Spleen (tissue), 11 donors: Measurements from ENCODE around the gene OSGEPL1. TPM values are rescaled to one million over a fixed set of nuclear protein-coding genes. Genes with fewer than 3 reads are reported as not detected.

Experiments
- DNase-seq: peaks from one replicate; pipeline ENCODE4 v3.0.0-alpha.2; 2020
- H3K27ac ChIP-seq, 8 donors: fragments of 200-600 bp; sonication (generic) in 7 of 8; 1 replicate in 4 of 8; 2 replicates in 4 of 8; pipeline versions ENCODE4 v1.5.0 to v1.8.0; 2016 to 2021; ENCODE audit warnings: inconsistent platforms in 4 of 8, mild to moderate bottlenecking in 4 of 8, moderate library complexity in 1 of 8
- H3K27me3 ChIP-seq, 7 donors: fragments of 200-600 bp; sonication (generic) in 6 of 7; replicated peaks in 1 of 7; 1 replicate in 4 of 7; 2 replicates in 3 of 7; pipeline versions ENCODE4 v1.5.0 to v1.8.0; 2016 to 2021; ENCODE audit warnings: inconsistent platforms in 3 of 7, mild to moderate bottlenecking in 1 of 7
- H3K36me3 ChIP-seq, 6 donors: fragments of 200-600 bp; sonication (generic) in 5 of 6; 1 replicate in 4 of 6; 2 replicates in 2 of 6; pipeline versions ENCODE4 v1.5.0 to v1.8.0; 2016 to 2021; ENCODE audit warnings: inconsistent platforms in 2 of 6
- H3K4me1 ChIP-seq, 6 donors: fragments of 200-600 bp; sonication (generic) in 5 of 6; 1 replicate in 3 of 6; 2 replicates in 3 of 6; pipeline versions ENCODE4 v1.5.0 to v1.8.0; 2016 to 2021; ENCODE audit warnings: inconsistent platforms in 3 of 6
- H3K4me3 ChIP-seq, 8 donors: fragments of 200-600 bp; sonication (generic) in 7 of 8; 1 replicate in 4 of 8; 2 replicates in 4 of 8; pipeline versions ENCODE4 v1.5.0 to v1.8.0; 2016 to 2021; ENCODE audit warnings: inconsistent platforms in 4 of 8, mild to moderate bottlenecking in 4 of 8, moderate library complexity in 2 of 8
- H3K9me3 ChIP-seq, 8 donors: fragments of 200-600 bp; sonication (generic) in 7 of 8; 1 replicate in 4 of 8; 2 replicates in 4 of 8; pipeline versions ENCODE4 v1.5.0 to v1.8.0; 2016 to 2021; ENCODE audit warnings: inconsistent platforms in 4 of 8
- POLR2A ChIP-seq, 3 donors: fragments of 450-650 bp; IDR thresholded peaks; one replicate each; pipeline ENCODE4 v1.5.1; 2017; ENCODE audit warnings: antibody characterized with exemption in 3 of 3, mild to moderate bottlenecking in 1 of 3
- POLR2AphosphoS5 ChIP-seq, 3 donors: sonication (generic); formaldehyde crosslinking; IDR thresholded peaks; one replicate each; pipeline ENCODE4 v1.5.1; 2017; ENCODE audit warnings: antibody characterized with exemption in 3 of 3
- WGBS, 5 donors: extraction: QIAGEN DNeasy Blood & Tissue Kit in 3 of 5; methylation state at CpG; one replicate each; pipeline versions ENCODE4 v1.1.5 to v1.1.7; 2013 to 2018; 5-methylcytosine and 5-hydroxymethylcytosine counted together
- intact Hi-C: fragments of 100-400 bp; cut with DNase I; formaldehyde crosslinking; loops from one replicate; pipeline ENCODE4 v1.15.0; 2023; ENCODE audit warnings: low total_unique reads
- polyA plus RNA-seq, 3 donors: library from polyadenylated mRNA; stranded (reverse); fragments of 200-250 nt; gene quantifications; one replicate each; pipeline ENCODE4 v1.2.1, GENCODE V29; 2013
- total RNA-seq, 7 donors: library from RNA; depleted of rRNA in 3 of 7; stranded (reverse); fragments of >200 nt in 3 of 7; fragmentation: NEBNext Ultra II Directional in 4 of 7; extraction: Animal tissue kit (Norgen Biotek cat#: 25700) in 4 of 7; gene quantifications; one replicate each; pipeline versions ENCODE4 v1.1.0 to v1.2.1, GENCODE V29; 2016 to 2021
- TF ChIP-seq, protein P1 (sequence below), 11 experiments: fragments of 200-600 bp in 7 of 11; fragments of 450-650 bp in 4 of 11; sonication (generic) in 4 of 11; IDR thresholded peaks in 8 of 11; conservative IDR thresholded peaks in 3 of 11; 1 replicate in 7 of 11; 2 replicates in 4 of 11; pipeline versions ENCODE4 v1.4.0 to v1.8.0; 2016 to 2021; ENCODE audit warnings: antibody characterized with exemption in 11 of 11, inconsistent platforms in 4 of 11, mild to moderate bottlenecking in 1 of 11
- donor health status: healthy with polysubstance abuse.
- donor health status: DM: no; HTN: no; CAD: no; lungs with moderate emphysema.
- donor health status: DM: no; HTN: no; CAD: no.
- donor health status: Bipolar disorder and iron deficiency.
- donor health status: healthy.
- donor health status: DM: no; HTN: no; CAD: no.
- donor health status: DM: yes; HTN: yes; CAD: no.

OSGEPL1 gene
- total and polyA plus RNA-seq, 10 donors = 6.2 to 13.9 (median 7.9) TPM

DNA sequence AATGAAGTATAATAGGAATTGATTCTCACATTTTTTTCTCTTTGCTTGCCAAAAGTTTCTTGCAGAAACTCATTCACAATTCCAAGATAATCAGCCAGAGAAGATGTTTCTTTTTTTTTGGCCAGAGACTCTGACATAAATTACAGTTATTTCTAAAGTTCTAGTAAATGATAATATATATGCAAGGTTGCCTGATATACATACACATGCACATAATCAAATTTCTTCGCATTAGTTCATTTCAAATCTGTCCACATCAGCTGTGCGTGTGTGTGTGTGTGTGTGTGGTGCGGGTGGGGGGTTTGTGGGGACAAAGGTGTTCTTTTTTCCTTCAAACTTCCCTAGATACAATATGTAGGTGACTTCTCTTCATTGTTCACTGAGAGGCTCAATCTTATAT is 33.2 kb downstream of the OSGEPL1 start:
- no peak for TF ChIP-seq POLR2A (IDR thresholded peaks at IDR 0.05)
- TF ChIP-seq, protein P1, sequence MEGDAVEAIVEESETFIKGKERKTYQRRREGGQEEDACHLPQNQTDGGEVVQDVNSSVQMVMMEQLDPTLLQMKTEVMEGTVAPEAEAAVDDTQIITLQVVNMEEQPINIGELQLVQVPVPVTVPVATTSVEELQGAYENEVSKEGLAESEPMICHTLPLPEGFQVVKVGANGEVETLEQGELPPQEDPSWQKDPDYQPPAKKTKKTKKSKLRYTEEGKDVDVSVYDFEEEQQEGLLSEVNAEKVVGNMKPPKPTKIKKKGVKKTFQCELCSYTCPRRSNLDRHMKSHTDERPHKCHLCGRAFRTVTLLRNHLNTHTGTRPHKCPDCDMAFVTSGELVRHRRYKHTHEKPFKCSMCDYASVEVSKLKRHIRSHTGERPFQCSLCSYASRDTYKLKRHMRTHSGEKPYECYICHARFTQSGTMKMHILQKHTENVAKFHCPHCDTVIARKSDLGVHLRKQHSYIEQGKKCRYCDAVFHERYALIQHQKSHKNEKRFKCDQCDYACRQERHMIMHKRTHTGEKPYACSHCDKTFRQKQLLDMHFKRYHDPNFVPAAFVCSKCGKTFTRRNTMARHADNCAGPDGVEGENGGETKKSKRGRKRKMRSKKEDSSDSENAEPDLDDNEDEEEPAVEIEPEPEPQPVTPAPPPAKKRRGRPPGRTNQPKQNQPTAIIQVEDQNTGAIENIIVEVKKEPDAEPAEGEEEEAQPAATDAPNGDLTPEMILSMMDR (IDR thresholded peaks at IDR 0.05 in 8 of 11, conservative IDR thresholded peaks at IDR 0.05 in 3 of 11) = no peak
- TF ChIP-seq POLR2AphosphoS5 (IDR thresholded peaks at IDR 0.05) = no peak
- no peak overlapping the region for H3K4me3 ChIP-seq
- 52 to 87% (median 71%) methylated on average over 3 of the region's 3 CpGs for WGBS, 5 donors
- H3K36me3 ChIP-seq = peaks cover 0 to 14% (median 0%) of the 10 kb centered on the region in 6 donors
- no peak overlapping the region for H3K27ac ChIP-seq
- no peaks in the 10 kb centered on the region for H3K9me3 ChIP-seq
- no peak for DNase-seq
- H3K27me3 ChIP-seq = no peaks in the 10 kb centered on the region
- intact Hi-C loops = no loop called here
- H3K4me1 ChIP-seq = no peaks in the 10 kb centered on the region

DNA sequence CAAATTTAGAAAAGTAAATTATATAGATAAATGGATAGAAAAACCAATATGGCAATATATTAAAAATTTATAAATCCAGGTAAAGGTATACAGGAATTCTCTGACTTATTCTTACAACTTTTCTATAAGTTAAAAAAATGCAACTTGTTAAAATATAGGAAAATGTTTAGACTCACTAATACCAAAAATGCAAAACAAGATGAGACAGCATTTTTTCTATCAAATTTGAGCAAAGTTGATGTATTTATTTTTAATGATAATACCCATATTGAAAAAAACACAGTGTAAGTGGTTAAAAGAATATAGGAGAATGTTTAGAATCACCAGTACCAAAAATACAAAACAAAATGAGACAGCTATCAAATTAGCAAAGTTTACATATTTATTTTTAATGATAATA is 35.7 kb downstream of the OSGEPL1 start:
- Histone ChIP-seq H3K27me3 (no peaks in the 10 kb centered on the region), H3K27ac (no peak overlapping the region), H3K4me1 (no peaks in the 10 kb centered on the region), H3K4me3 (no peak overlapping the region), H3K36me3 (peaks cover 0 to 13% (median 0%) of the 10 kb centered on the region in 6 donors), H3K9me3 (no peaks in the 10 kb centered on the region)
- no peak for DNase-seq
- no peak for TF ChIP-seq POLR2A (IDR thresholded peaks at IDR 0.05)
- no peak for TF ChIP-seq POLR2AphosphoS5 (IDR thresholded peaks at IDR 0.05)
- TF ChIP-seq, protein P1 (IDR thresholded peaks at IDR 0.05 in 8 of 11, conservative IDR thresholded peaks at IDR 0.05 in 3 of 11) = no peak
- intact Hi-C loops = no loop called here

DNA sequence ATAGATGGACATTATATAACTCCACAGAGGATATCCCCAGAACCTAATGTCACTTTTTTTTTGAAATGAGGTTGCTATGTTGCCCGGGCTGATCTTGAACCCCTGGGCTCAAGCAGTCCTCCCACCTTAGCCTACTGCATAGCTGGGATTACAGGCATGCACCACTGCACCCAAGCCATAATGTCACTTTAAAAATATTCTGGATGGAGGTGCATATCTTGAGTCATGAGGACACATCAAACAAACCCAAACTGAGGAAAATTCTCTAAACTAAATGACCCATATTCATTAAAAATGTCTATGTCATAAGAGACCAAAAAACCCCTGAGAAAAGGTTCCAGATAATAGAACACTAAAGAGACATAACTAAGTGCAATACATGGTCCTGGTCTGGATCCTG is 36.3 kb downstream of the OSGEPL1 start:
- TF ChIP-seq POLR2A (IDR thresholded peaks at IDR 0.05) = no peak
- TF ChIP-seq, protein P1 (IDR thresholded peaks at IDR 0.05 in 8 of 11, conservative IDR thresholded peaks at IDR 0.05 in 3 of 11) = no peak
- TF ChIP-seq POLR2AphosphoS5 (IDR thresholded peaks at IDR 0.05) = no peak
- Histone ChIP-seq H3K4me3 (no peak overlapping the region), H3K36me3 (peaks cover 0 to 9% (median 0%) of the 10 kb centered on the region in 6 donors), H3K27ac (no peak overlapping the region), H3K9me3 (no peaks in the 10 kb centered on the region), H3K4me1 (no peaks in the 10 kb centered on the region), H3K27me3 (no peaks in the 10 kb centered on the region)
- 86 to 100% (median 92%) methylated on average over 1 of the region's 1 CpG for WGBS, 5 donors
- intact Hi-C loops = no loop called here
- DNase-seq = no peak

DNA sequence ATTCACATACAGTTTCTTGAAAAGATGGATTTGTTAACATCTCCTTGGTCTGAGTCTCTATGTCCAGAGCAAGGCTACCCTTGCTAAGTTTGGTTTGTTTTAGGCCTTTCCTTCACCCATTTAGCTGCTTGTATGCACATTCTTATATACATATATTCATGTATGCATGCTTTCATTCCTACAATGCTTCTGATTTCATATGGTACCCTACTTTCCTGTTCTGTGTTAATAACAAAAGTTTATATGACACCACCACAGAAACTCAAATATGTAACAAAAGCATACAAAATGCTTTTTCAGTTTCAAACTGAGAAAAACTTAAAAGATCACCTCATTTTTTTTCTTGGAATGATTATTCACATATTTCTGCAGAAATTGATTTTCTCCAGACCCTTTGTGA is 39.4 kb downstream of the OSGEPL1 start:
- peaks cover 0 to 6% (median 0%) of the 10 kb centered on the region in 6 donors for H3K4me1 ChIP-seq
- intact Hi-C loops = no loop called here
- no peak overlapping the region for H3K4me3 ChIP-seq
- no peak overlapping the region for H3K27ac ChIP-seq
- H3K9me3 ChIP-seq = no peaks in the 10 kb centered on the region
- DNase-seq = no peak
- no peaks in the 10 kb centered on the region for H3K27me3 ChIP-seq
- H3K36me3 ChIP-seq = peaks cover 0 to 8% (median 0%) of the 10 kb centered on the region in 6 donors
- TF ChIP-seq, protein P1 (IDR thresholded peaks at IDR 0.05 in 8 of 11, conservative IDR thresholded peaks at IDR 0.05 in 3 of 11) = no peak
- TF ChIP-seq POLR2AphosphoS5 (IDR thresholded peaks at IDR 0.05) = no peak
- TF ChIP-seq POLR2A (IDR thresholded peaks at IDR 0.05) = no peak
